GM21717 (cell line): ENCODE measurements around the gene PTGER4.

ENCODE experiments used
- ATAC-seq: cut with Tn5 transposase; IDR thresholded peaks from one replicate; pipeline ENCODE4 v1.9.1; 2021; ENCODE audit warnings: mild to moderate bottlenecking, moderate library complexity; ENCODE audit not compliant: unreplicated experiment

PTGER4 gene

GRCh38 chr5:40669606-40670390, 9.9 kb upstream of the PTGER4 start:
- no peak for ATAC-seq

- no peak for ATAC-seq
These were observed 7.3 kb upstream of the PTGER4 start for GRCh38 chr5:40672425-40672824.

- ATAC-seq = no peak
These were observed 5.0 kb upstream of the PTGER4 start for GRCh38 chr5:40674661-40675235.

- ATAC-seq = no peak
These were observed 4.2 kb upstream of the PTGER4 start for GRCh38 chr5:40675396-40676133.

DNA sequence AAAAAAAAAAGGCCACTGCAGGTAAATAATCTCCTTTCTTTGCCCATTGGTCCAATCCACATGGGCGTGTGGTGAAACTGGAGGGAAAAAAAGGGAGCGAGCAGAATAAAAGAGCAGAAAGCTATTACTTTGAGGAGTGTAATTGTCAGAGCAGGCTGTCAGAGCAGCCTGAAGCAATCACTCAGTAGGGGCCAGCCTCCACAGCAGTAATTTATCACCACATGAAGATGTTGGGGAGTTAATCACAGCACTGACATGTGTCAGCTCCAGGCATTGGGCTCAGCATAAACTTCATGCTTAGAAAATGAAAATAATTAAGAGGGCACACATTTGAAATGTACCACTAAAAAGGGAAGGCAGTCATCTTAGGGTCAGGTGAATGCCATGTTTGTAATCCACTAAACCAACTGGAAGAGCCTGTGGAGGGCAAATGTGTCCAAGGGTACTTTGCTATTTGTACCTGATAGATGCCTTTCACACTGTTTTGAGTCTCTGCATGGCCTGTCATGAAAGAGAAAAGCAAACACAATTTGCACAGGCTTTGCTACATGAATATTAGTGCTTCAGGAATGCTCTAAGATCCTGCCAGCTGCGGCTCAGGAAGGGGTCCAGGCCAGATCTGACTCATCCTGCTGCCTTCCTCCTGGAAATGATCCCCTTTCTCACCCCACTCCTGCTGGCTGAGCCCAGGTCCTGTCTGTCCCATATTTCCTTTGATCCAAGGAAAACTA, 2.9 kb upstream of the PTGER4 start:
- no peak for ATAC-seq

DNA sequence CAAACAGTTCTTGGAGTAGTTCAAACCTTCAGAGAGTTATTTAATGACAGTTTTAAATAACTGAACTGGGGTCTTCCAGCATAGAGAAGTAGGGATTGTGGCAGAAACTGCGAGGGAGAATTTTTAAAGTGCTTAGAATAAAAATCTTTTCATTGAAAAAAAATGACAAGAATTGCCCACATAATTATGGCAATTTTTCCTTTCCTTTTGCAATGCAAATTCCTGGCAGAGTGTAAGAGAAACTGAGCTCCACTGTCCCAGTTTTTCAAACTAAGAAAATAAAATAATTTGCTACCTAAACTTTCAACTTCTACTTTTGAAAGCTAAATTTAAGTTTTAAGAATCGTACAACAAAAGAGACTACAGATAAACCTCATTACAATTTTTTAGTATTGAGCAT, 2.3 kb upstream of the PTGER4 start:
- ATAC-seq = no peak

- no peak for ATAC-seq
These were observed 1.7 kb upstream of the PTGER4 start for GRCh38 chr5:40678026-40678425.

DNA sequence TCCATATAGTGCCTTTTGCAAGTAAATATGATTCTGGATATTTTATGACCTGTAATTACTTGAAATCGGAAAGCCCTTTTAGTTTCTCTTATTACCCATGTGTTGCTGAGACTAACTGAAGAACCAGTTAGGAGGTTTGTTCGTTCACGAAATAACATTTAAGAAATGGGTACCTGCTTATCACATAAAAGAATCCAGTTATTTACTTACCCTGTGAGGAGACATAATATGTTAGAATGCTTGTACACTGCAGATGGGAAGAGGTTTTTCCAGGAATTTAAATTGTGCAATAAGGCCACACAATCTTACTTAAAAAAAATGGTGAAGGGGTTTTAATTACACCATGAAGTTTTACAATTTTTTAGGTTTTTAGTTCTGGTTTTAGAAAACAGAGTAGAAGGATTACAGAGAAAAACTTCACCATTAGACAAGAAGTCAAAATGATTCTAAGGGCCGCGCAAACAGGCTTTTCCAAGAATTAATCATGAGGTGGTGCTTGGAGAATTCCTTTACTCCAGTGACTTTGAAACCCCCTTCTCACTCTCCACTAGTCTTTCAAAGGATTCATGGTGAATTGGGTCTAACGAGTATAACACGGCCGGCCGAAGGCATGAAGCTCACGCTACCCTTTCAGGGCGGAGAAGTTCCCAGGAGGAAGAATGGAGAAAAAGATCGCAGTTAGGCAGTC, 1.1 kb upstream of the PTGER4 start:
- ATAC-seq = no peak

DNA sequence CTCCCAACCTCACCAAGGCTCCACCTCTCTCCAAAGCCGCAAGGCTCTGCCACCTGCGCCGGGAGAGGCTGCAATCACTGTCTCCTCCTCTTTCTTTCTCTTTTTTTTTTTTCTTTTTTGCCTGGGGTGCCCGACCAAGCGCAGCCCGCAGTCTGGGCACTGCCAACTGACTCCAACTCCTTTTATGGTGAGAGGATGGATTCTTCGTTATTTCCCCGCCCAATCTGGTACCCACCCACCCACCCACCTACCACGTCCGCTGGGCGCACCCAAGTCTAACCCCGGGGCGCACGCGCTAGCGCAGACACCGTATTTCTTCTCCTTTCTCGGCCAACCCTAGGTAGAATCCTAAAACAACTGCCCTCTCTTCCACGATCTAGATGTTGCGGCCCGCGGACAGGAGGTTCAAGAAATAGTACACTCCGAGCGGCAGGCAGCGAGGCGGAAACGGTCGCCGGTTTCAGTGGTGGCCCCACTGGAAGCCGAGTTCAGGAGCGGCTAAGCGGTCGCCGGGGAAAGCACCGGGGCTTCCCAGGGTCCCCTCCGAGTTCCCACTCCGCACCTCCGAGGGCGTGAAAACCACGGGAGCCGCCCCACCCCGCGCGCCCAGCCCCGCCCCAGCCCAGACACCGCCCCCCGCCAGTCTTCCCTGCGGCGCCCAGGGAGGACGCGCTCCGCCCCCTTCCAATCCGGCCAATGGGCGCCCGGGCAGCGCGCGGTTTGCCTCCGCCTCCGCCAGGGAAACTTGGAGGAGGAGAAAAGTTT, 385 bp upstream of the PTGER4 start:
- ATAC-seq = peak; percentile 71

DNA sequence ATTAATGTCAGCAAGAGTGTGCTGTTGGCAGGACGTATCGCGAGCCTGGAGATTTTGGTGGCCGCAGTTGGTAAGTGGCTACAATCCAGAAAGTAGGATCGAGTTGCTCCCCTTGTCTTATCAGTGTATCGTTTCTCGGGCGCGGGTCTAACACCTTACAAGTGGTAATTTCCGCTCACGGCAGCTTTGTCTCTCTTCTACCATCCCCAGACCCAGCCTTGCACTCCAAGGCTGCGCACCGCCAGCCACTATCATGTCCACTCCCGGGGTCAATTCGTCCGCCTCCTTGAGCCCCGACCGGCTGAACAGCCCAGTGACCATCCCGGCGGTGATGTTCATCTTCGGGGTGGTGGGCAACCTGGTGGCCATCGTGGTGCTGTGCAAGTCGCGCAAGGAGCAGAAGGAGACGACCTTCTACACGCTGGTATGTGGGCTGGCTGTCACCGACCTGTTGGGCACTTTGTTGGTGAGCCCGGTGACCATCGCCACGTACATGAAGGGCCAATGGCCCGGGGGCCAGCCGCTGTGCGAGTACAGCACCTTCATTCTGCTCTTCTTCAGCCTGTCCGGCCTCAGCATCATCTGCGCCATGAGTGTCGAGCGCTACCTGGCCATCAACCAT, 1.1 kb downstream of the PTGER4 start:
- no peak for ATAC-seq

DNA sequence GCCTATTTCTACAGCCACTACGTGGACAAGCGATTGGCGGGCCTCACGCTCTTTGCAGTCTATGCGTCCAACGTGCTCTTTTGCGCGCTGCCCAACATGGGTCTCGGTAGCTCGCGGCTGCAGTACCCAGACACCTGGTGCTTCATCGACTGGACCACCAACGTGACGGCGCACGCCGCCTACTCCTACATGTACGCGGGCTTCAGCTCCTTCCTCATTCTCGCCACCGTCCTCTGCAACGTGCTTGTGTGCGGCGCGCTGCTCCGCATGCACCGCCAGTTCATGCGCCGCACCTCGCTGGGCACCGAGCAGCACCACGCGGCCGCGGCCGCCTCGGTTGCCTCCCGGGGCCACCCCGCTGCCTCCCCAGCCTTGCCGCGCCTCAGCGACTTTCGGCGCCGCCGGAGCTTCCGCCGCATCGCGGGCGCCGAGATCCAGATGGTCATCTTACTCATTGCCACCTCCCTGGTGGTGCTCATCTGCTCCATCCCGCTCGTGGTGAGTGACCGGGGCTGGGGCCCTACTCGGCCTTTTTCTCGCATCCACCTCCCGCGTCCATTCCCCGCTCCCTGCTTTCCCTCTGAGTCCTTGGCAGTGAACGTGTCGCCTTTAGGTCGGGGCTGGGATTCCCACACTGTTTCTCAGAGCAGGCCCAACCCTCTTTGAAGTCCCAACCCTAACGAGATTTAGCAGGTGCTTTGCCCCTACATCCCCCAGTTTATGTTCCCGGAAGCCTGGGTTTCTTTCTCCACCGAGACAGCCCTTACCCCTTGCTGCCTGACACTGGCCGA, 1.8 kb downstream of the PTGER4 start:
- no peak for ATAC-seq

DNA sequence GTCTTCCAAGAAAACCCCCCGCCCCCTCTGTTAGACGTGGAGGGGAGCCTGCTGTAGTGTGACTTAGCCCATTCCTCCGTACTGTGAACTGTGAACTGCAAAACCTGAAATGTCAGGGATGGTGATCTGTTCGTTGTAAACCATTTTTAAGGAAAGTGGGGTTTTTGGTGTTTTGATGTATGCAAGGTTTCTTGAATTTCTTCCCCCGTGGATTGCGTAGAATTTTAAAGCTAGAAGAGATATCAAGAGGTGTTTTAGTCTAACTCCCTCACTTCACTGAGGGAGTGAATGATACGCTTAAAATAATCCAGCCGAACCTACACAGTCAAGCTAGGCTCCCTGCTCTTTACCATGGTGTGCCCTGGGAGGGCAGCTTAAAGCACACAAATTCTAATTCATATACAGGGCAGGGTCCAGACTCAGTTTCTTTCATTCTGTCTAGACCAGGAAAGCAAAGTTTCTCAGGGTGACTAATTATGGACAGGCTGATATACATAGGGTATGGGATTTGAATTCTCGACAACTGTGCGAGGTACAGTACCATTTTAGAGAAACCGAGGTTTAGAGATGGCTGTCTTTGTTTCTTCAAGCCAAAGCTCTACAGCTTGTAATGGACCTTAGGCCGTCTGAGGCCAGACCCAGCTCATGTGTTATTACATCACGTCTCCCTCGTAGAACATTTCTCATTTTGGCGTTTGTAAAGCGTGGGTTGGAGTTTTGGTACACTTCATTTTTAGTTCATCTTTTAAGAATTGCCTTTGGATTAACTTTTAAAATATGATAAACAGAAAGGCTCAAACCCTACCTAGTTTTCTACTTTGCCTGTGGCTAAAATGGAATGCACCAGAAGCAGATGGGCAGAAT, 2.7 kb downstream of the PTGER4 start:
- ATAC-seq = no peak

DNA sequence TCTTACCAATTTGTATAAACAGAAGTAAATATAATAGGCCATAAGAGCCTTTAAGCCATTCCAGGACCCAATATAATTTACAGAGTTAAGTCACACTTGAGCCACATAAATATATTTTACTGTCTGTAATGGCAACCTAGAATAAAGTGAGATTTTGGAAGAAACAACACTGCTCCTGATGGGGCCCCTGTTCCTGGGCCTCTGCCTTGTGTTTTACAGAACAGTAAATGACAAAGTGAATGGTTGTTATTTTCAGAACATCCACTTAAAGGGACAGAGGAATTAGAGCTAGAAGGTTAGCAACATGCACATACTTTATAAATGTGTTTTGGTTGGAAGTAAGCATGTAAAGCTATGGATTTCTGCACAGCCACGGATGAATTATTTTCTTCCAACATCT, 3.6 kb downstream of the PTGER4 start:
- no peak for ATAC-seq

DNA sequence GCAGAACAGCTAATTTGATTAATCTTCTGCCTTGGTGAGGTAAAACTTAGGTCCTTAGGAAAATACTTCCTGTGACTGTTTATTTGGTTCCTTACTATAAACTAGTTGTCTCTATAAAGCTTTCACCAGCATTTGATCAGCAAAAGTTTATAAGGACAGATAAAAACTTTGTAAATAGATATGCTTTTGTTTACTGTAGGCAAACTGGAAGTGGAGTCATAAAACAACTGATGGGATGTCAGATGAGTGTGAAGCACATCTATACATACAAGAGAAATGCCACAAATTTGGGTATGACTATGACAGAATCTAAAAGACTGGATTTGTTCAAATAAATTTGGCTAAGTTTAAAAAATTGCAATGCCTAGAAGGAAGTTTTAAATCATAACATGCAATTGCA, 5.5 kb downstream of the PTGER4 start:
- ATAC-seq = no peak

GRCh38 chr5:40685976-40686486, 6.3 kb downstream of the PTGER4 start:
- ATAC-seq = no peak

GRCh38 chr5:40687321-40687720, 7.6 kb downstream of the PTGER4 start:
- no peak for ATAC-seq

- peak; percentile 75 for ATAC-seq
These were observed 8.5 kb downstream of the PTGER4 start for GRCh38 chr5:40688127-40688761.
